CD1c-positive myeloid dendritic cell (primary cell): ENCODE data around the gene ESRRG.
A peak's percentile ranks its signal among the peaks of the same experiment; 100 is the strongest.

Experiments
- DNase-seq: peaks from one replicate; pipeline ENCODE4 v3.0.0-alpha.2; 2016; ENCODE audit errors: extremely low spot score

The ESRRG gene

GRCh38 chr1:216630532-216630931 lies 92.7 kb downstream of the ESRRG start:
- no peak for DNase-seq

- DNase-seq = no peak
Observed at GRCh38 chr1:216627252-216627651, 96.0 kb downstream of the ESRRG start.

- DNase-seq = no peak
Observed at GRCh38 chr1:216626394-216627067, 96.7 kb downstream of the ESRRG start.

GRCh38 chr1:216621536-216621935 lies 101.7 kb downstream of the ESRRG start:
- DNase-seq = no peak

- no peak for DNase-seq
Observed at GRCh38 chr1:216617081-216617875, 106.0 kb downstream of the ESRRG start.

GRCh38 chr1:216616425-216616824 lies 106.8 kb downstream of the ESRRG start:
- DNase-seq = no peak

- DNase-seq = no peak
Observed at GRCh38 chr1:216614011-216614934, 109.0 kb downstream of the ESRRG start.

GRCh38 chr1:216612291-216612690 lies 110.9 kb downstream of the ESRRG start:
- DNase-seq = no peak

- DNase-seq = no peak
Observed at GRCh38 chr1:216607067-216607697, 116.0 kb downstream of the ESRRG start.

GRCh38 chr1:216606047-216606637 lies 117.1 kb downstream of the ESRRG start:
- DNase-seq = no peak

- no peak for DNase-seq
Observed at GRCh38 chr1:216604771-216605170, 118.5 kb downstream of the ESRRG start.

GRCh38 chr1:216600730-216601609 lies 122.3 kb downstream of the ESRRG start:
- DNase-seq = peak; percentile 8

- no peak for DNase-seq
Observed at GRCh38 chr1:216599851-216600250, 123.4 kb downstream of the ESRRG start.

GRCh38 chr1:216598448-216598847 lies 124.8 kb downstream of the ESRRG start:
- no peak for DNase-seq

- no peak for DNase-seq
Observed at GRCh38 chr1:216596281-216596862, 126.9 kb downstream of the ESRRG start.

GRCh38 chr1:216587715-216588114 lies 135.5 kb downstream of the ESRRG start:
- DNase-seq = no peak

GRCh38 chr1:216582151-216582550 lies 141.1 kb downstream of the ESRRG start:
- no peak for DNase-seq

- DNase-seq = no peak
Observed at GRCh38 chr1:216580538-216581057, 142.6 kb downstream of the ESRRG start.

GRCh38 chr1:216576234-216576937 lies 146.8 kb downstream of the ESRRG start:
- no peak for DNase-seq
